Measurements from ENCODE around the gene NOP56. TPM values are rescaled to one million over a fixed set of nuclear protein-coding genes. Genes with fewer than 3 reads are reported as not detected.

NOP56 gene
- total and polyA plus RNA-seq, 2 of the 8 experiments (the other 6 are each of a cell fraction or from before 2014, with no cell fraction given) = 391 to 677 TPM

- Histone ChIP-seq H2BK15ac (ENCODE audit: low read length) (peak overlapping the region; percentile 88), H3K56ac (replicated peaks; ENCODE audit: insufficient read length, low read depth, low read length) (no peak overlapping the region), H3K4ac (replicated peaks; ENCODE audit: insufficient read length, low read depth, low read length) (no peak overlapping the region), H3K4me3 (ENCODE audit: extremely low read depth in 1 of 4, insufficient read depth in 2 of 4, low read depth in 3 of 4, low read length in 4 of 4) (no peak overlapping the region), H3K36me3 (ENCODE audit: control insufficient read depth in 2 of 4, insufficient read depth in 4 of 4, low read length in 3 of 4) (no peaks in the 10 kb centered on the region), H3K9ac (replicated peaks in 1 of 4; ENCODE audit: extremely low read depth in 1 of 4, low read depth in 3 of 4, low read length in 3 of 4) (no peak overlapping the region), H2BK120ac (replicated peaks; ENCODE audit: low read depth, low read length) (no peak overlapping the region), H3K27me3 (replicated peaks in 1 of 4; ENCODE audit: control insufficient read depth in 3 of 4, extremely low read depth in 1 of 4, insufficient read depth in 3 of 4, low read length in 3 of 4) (peaks cover 9 to 60% (median 46%) of the 10 kb centered on the region in 4 experiments), H3K23me2 (ENCODE audit: low read depth, low read length) (no peaks in the 10 kb centered on the region), H4K5ac (ENCODE audit: insufficient read length, low read depth, low read length) (no peak overlapping the region), H2AFZ (ENCODE audit: low read length) (no peak overlapping the region), H3K27ac (ENCODE audit: low read depth, low read length) (no peak overlapping the region), H3K79me1 (ENCODE audit: low read depth, low read length) (no peaks in the 10 kb centered on the region), H3K4me2 (ENCODE audit: insufficient read depth in 1 of 2, low read depth in 2 of 2, low read length in 2 of 2) (peak overlapping the region in 1 of 2 experiments; percentile 27; a peak in 1 of 4 replicates), H2BK12ac (ENCODE audit: low read depth, low read length) (peak overlapping the region; percentile 60; the same call in 1 of the 2 replicates), H2AK5ac (ENCODE audit: low read depth, low read length) (no peak overlapping the region), H3K9me3 (ENCODE audit: insufficient read depth in 2 of 2, low read depth in 1 of 2, low read length in 1 of 2) (no peaks in the 10 kb centered on the region), H2BK5ac (ENCODE audit: low read depth, low read length) (no peak overlapping the region), H3K18ac (ENCODE audit: extremely low read depth, low read length) (0 out of 2 replicates have a peak overlapping the region, but pooled peaks have one; percentile 19), H2BK20ac (ENCODE audit: low read length) (peak overlapping the region; percentile 80; the same call in 1 of the 2 replicates), H3K14ac (ENCODE audit: insufficient read length) (no peak overlapping the region), H3K4me1 (replicated peaks in 1 of 4; ENCODE audit: control insufficient read depth in 3 of 4, insufficient read depth in 4 of 4, low read length in 3 of 4) (peaks cover 0 to 28% (median 21%) of the 10 kb centered on the region in 4 experiments; a peak in 6 of 7 replicates), H3K23ac (ENCODE audit: insufficient read length) (no peak overlapping the region), H4K8ac (ENCODE audit: extremely low read depth, insufficient read depth, low read length) (no peak overlapping the region), H4K20me1 (replicated peaks in 1 of 2; ENCODE audit: control insufficient read depth in 1 of 2, insufficient read depth in 2 of 2, low read length in 2 of 2) (peaks cover 0 to 8% of the 10 kb centered on the region in 2 experiments), H3K79me2 (ENCODE audit: control insufficient read depth in 1 of 2, insufficient read depth in 2 of 2, low read length in 2 of 2) (no peaks in the 10 kb centered on the region), H4K91ac (replicated peaks; ENCODE audit: insufficient read length, low read length) (no peak overlapping the region)
- WGBS, 2 experiments (ENCODE audit: extremely low coverage in 1 of 2, insufficient coverage in 1 of 2, insufficient read length in 1 of 2, insufficient replicate concordance in 2 of 2, low coverage in 1 of 2, low lambda C conversion rate in 2 of 2, missing lambda C conversion rate in 1 of 2) = 61% methylated on average over 5 of the region's 5 CpGs; no CpG with 5 or more reads in 1 of the 2 experiments
- FAIRE-seq = no peak
- ChIA-PET CTCF (ENCODE audit: partially characterized antibody) (interaction anchor here (1.0 to 8.4 kb wide), 9 partner anchors 8 to 118 kb away, joined by 3 to 75 read pairs (median 6); no protein-coding TSS in a partner anchor), POLR2A (ENCODE audit: partially characterized antibody) (interaction anchor here (1.1 to 2.3 kb wide), 3 partner anchors 10 to 47 kb away, joined by 3 to 9 read pairs (median 7); partner anchors contain the start of gene NOP56)
- peak in 1 of 2 experiments; percentile 38 for DNase-seq (ENCODE audit: low read depth in 1 of 2, low spot score in 2 of 2)
- TF ChIP-seq RAD21 (IDR thresholded peaks at IDR 0.05 in 1 of 2, conservative IDR thresholded peaks at IDR 0.05 in 1 of 2; ENCODE audit: low read depth in 2 of 2, low read length in 2 of 2) (peak; percentile 19 to 38; a peak in 3 of 4 replicates), HDAC6 (IDR thresholded peaks at IDR 0.05; ENCODE audit: low read depth, low read length) (no peak), EGR1 (IDR thresholded peaks at IDR 0.05; ENCODE audit: borderline replicate concordance, low read depth, low read length) (no peak), CTCF (IDR thresholded peaks at IDR 0.05; ENCODE audit: control extremely low read depth in 1 of 3, insufficient read depth in 1 of 3, low read depth in 1 of 3, low read length in 3 of 3) (peak; percentile 6 to 64 (median 24)), EP300 (IDR thresholded peaks at IDR 0.05; ENCODE audit: borderline replicate concordance in 1 of 2, low read depth in 2 of 2, low read length in 2 of 2) (no peak)
These were observed 47.5 kb downstream of the NOP56 start for GRCh38 chr20:2699775-2700413.
